ENCODE results near the gene SLC12A8.

SLC12A8 gene

DNA sequence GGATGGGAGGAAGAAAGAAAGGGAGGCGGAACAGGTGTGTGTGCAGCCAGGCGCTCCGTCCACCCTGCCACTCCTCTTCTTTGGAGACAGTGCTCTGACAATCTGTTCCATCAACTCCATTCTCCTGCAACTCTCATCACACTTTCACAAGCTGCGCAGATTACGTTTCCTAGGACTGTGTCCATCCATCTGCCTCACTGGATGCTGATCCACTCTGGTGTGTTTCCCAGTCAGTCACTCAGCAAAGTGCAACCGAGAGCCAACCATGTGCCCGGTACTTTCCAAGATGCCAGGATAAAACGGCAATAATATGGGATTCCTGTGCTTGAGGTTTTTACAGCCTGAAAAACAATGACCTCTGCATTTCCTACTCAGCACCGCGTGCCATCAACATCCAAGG lies 59.6 kb downstream of the SLC12A8 start:
- TF ChIP-seq EGR1 (IDR thresholded peaks at IDR 0.05) (no peak), NFIC (IDR thresholded peaks at IDR 0.05) (no peak), FOXM1 (IDR thresholded peaks at IDR 0.05; ENCODE audit: borderline replicate concordance, low read depth) (no peak), MAX (IDR thresholded peaks at IDR 0.05) (no peak)

- TF ChIP-seq REST (IDR thresholded peaks at IDR 0.05; ENCODE audit: low read depth), result no peak
- TF ChIP-seq TEAD4 (IDR thresholded peaks at IDR 0.05), result no peak
- no peak for TF ChIP-seq TAF1 (IDR thresholded peaks at IDR 0.05; ENCODE audit: low read depth)
- no peak for TF ChIP-seq FOXM1 (IDR thresholded peaks at IDR 0.05; ENCODE audit: borderline replicate concordance, low read depth)
- TF ChIP-seq CEBPB (IDR thresholded peaks at IDR 0.05), result no peak
- TF ChIP-seq YY1 (IDR thresholded peaks at IDR 0.05; ENCODE audit: low read depth), result no peak
- TF ChIP-seq, protein P1, sequence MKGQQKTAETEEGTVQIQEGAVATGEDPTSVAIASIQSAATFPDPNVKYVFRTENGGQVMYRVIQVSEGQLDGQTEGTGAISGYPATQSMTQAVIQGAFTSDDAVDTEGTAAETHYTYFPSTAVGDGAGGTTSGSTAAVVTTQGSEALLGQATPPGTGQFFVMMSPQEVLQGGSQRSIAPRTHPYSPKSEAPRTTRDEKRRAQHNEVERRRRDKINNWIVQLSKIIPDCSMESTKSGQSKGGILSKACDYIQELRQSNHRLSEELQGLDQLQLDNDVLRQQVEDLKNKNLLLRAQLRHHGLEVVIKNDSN (IDR thresholded peaks at IDR 0.05), result no peak
- TF ChIP-seq MAX (IDR thresholded peaks at IDR 0.05), result no peak
- TF ChIP-seq EGR1 (IDR thresholded peaks at IDR 0.05), result no peak
- no peak for TF ChIP-seq EP300 (IDR thresholded peaks at IDR 0.05; ENCODE audit: borderline replicate concordance)
- TF ChIP-seq NFIC (IDR thresholded peaks at IDR 0.05), result no peak
- no peak for TF ChIP-seq TCF12 (IDR thresholded peaks at IDR 0.05; ENCODE audit: low read depth)
- no peak for TF ChIP-seq CREB1 (IDR thresholded peaks at IDR 0.05; ENCODE audit: low read depth)
- TF ChIP-seq ZBTB7A (IDR thresholded peaks at IDR 0.05; ENCODE audit: low read depth), result no peak
- TF ChIP-seq RAD21 (IDR thresholded peaks at IDR 0.05; ENCODE audit: low read depth), result no peak
Measured at GRCh38 chr3:125151916-125152315, 60.6 kb downstream of the SLC12A8 start.

DNA sequence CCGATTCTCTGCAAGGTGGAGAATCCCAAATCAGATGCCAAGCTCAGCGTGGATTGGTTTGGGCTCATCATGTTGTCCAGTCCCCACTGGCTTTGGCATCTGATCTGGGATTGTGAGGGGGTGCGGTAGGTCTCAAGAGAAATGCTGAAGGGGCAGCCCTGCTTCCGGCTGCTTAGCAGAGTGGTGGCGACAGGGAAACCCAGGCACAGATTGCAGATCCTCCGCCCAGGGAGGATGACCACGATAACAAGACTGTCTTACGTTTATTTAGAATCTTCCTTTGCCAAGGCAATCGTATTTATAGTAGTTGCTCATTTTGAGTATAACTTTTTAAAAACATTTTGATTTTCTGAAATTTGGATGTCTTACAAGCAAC lies 61.1 kb downstream of the SLC12A8 start:
- TF ChIP-seq TCF12 (IDR thresholded peaks at IDR 0.05; ENCODE audit: low read depth), result no peak
- TF ChIP-seq, protein P1 (IDR thresholded peaks at IDR 0.05), result no peak
- TF ChIP-seq ZBTB7A (IDR thresholded peaks at IDR 0.05; ENCODE audit: low read depth), result no peak

DNA sequence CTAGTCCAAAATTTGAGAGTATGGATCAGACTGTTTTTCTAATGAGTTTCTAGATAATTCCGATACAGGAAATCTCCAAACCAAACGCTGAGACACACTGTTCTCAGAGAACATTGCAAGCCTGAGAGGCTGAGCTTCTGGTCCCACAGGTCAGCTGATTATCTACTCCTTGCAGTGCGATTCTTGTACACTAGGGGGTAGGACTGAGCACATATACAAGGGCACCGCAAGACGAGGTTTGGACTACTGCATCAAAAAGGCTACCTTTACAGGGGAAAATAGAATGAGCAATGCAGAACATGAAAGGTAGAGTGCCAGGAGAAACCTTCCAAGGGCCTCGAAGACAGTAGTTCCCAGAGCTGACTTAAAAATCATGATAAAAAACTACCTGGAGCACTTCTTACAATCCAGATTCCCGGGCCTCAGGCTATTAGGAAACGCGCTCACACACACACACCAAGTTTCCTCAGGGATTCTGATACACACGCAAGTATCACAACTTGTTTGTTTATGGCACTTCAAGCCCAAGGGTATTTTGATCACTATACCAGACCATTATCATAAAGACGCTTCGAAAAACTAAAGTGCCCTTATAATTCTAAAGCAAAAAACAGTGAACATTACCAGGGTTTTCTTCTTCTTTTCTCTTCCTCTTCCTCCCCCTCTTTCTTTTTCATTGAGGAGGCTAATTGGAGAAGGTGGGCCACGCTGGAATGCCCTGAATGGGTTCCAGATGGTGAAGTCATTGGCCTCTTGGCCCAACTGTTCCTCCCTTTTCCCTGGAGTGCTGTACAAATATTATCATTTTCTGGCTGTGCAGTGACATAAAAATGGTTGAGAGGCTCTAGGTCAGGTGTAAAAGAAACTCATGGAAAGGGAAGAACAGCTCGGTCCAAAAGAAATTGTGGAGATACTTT lies 61.8 kb downstream of the SLC12A8 start:
- TF ChIP-seq, protein P1 (IDR thresholded peaks at IDR 0.05), result peak; percentile 71
- no peak for TF ChIP-seq FOXM1 (IDR thresholded peaks at IDR 0.05; ENCODE audit: borderline replicate concordance, low read depth)
- no peak for TF ChIP-seq NFIC (IDR thresholded peaks at IDR 0.05)
- no peak for TF ChIP-seq CREB1 (IDR thresholded peaks at IDR 0.05; ENCODE audit: low read depth)
- no peak for TF ChIP-seq YY1 (IDR thresholded peaks at IDR 0.05; ENCODE audit: low read depth)
- TF ChIP-seq REST (IDR thresholded peaks at IDR 0.05; ENCODE audit: low read depth), result no peak
- TF ChIP-seq RAD21 (IDR thresholded peaks at IDR 0.05; ENCODE audit: low read depth), result peak; percentile 65

GRCh38 chr3:125149462-125149861 lies 63.1 kb downstream of the SLC12A8 start:
- TF ChIP-seq FOXM1 (IDR thresholded peaks at IDR 0.05; ENCODE audit: borderline replicate concordance, low read depth) (no peak), TAF1 (IDR thresholded peaks at IDR 0.05; ENCODE audit: low read depth) (no peak), TCF12 (IDR thresholded peaks at IDR 0.05; ENCODE audit: low read depth) (no peak), CREB1 (IDR thresholded peaks at IDR 0.05; ENCODE audit: low read depth) (no peak), EGR1 (IDR thresholded peaks at IDR 0.05) (no peak), ZBTB7A (IDR thresholded peaks at IDR 0.05; ENCODE audit: low read depth) (no peak)

DNA sequence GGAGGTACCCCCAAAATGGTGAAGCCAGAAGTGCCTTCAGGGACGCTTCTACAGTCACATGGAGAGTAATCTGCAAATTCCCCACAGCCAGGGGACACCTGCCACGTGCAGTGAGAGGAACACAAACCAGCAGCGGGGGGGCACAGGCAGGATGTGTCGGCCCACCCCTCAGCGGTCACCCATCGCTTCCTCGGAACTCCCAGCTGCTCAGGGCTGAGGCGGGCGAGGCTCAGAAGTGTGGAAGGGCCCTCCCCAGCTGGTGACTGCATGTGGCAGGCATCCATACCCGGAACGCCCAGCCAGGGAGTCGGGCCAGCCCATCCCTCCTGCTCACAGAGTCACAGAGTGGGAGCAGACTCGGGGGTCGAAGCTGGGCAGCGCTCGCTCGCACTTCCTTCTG lies 63.7 kb downstream of the SLC12A8 start:
- TF ChIP-seq CEBPB (IDR thresholded peaks at IDR 0.05) (no peak), EGR1 (IDR thresholded peaks at IDR 0.05) (no peak), FOXM1 (IDR thresholded peaks at IDR 0.05; ENCODE audit: borderline replicate concordance, low read depth) (no peak), RAD21 (IDR thresholded peaks at IDR 0.05; ENCODE audit: low read depth) (no peak), TCF12 (IDR thresholded peaks at IDR 0.05; ENCODE audit: low read depth) (no peak), YY1 (IDR thresholded peaks at IDR 0.05; ENCODE audit: low read depth) (no peak), ZBTB7A (IDR thresholded peaks at IDR 0.05; ENCODE audit: low read depth) (no peak), NFIC (IDR thresholded peaks at IDR 0.05) (no peak), CREB1 (IDR thresholded peaks at IDR 0.05; ENCODE audit: low read depth) (no peak), MAX (IDR thresholded peaks at IDR 0.05) (no peak), EP300 (IDR thresholded peaks at IDR 0.05; ENCODE audit: borderline replicate concordance) (no peak), TEAD4 (IDR thresholded peaks at IDR 0.05) (no peak), REST (IDR thresholded peaks at IDR 0.05; ENCODE audit: low read depth) (no peak), TAF1 (IDR thresholded peaks at IDR 0.05; ENCODE audit: low read depth) (no peak)
- TF ChIP-seq, protein P1 (IDR thresholded peaks at IDR 0.05), result no peak

Measured in Ishikawa (cell line).